ENCODE data around the gene C10orf71. TPM values are rescaled to one million over a fixed set of nuclear protein-coding genes. Genes with fewer than 3 reads are reported as not detected.

The C10orf71 gene
- total RNA-seq, 2 donors from 2014 or later: 0.82 TPM; not detected in 1

DNA sequence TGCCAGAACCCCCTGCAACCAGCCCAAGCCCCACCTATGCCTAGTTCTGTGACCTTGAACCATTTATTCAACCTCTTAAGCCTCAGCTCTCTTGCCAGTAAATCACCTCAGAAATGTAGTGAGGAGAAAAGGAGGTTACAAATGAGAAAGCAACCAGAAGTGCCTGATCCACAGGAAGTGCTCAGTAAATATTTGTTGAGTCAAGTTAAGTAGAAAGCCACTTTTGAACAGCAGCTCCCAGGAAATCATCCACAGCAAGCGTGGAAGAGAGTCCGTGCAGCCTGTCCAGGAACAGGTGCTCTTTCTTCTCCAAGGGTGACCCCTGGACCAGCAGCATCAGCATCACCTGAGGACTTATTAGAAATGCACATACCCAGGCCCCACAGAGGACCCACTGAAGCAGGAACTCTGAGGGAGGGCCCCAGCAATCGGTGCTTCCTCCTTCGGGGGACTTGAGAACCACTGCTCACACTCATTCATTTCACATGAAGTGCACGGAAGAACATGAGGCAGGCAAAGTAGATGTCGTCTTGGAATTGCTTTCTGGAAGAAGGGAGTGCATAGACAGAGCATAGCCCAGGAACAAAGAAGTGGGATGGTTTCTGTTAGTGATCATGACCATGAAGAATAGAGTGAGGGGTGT, 6.3 kb upstream of the C10orf71 start:
- DNase-seq (ENCODE audit: low spot score): no peak
- Histone ChIP-seq H3K27ac (no peak overlapping the region), H3K27me3 (replicated peaks; ENCODE audit: insufficient read depth) (no peaks in the 10 kb centered on the region), H3K4me3 (no peak overlapping the region), H3K36me3 (no peaks in the 10 kb centered on the region), H3K9me3 (no peaks in the 10 kb centered on the region), H3K4me1 (replicated peaks) (no peaks in the 10 kb centered on the region)
- intact Hi-C loops (cut with DNase I): no loop called here
- TF ChIP-seq CTCF (IDR thresholded peaks at IDR 0.05) (no peak), POLR2A (IDR thresholded peaks at IDR 0.05) (no peak), POLR2AphosphoS5 (IDR thresholded peaks at IDR 0.05) (no peak)
- WGBS: 59% methylated on average over 6 of the region's 6 CpGs

DNA sequence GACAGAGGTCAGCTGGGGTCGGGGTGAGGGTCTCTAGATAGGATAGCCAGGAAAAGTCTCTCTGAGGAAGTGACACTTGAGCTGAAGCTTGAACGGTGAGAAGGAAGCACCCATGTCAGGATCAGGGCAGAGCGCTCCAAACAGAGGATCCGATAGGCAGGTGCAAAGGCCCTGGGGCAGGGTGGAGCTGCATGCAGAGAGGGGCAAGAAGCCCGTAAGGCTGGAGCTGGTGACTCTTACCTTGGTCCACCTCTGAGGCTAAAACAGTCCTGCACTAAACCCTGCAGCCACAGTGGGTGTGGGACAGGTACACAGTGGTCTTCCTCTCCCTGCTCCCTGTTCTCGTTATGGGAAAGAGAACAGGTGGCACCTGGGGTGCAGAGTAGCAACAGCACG, 5.8 kb upstream of the C10orf71 start:
- WGBS: 89% methylated on average over 7 of the region's 7 CpGs
- no peaks in the 10 kb centered on the region for H3K36me3 ChIP-seq
- H3K4me3 ChIP-seq: no peak overlapping the region
- no peaks in the 10 kb centered on the region for H3K4me1 ChIP-seq (replicated peaks)
- no peak for DNase-seq (ENCODE audit: low spot score)
- TF ChIP-seq POLR2A (IDR thresholded peaks at IDR 0.05): no peak
- TF ChIP-seq CTCF (IDR thresholded peaks at IDR 0.05): no peak
- TF ChIP-seq POLR2AphosphoS5 (IDR thresholded peaks at IDR 0.05): no peak
- no peak overlapping the region for H3K27ac ChIP-seq
- no peaks in the 10 kb centered on the region for H3K9me3 ChIP-seq
- intact Hi-C loops (cut with DNase I): no loop called here
- H3K27me3 ChIP-seq (replicated peaks; ENCODE audit: insufficient read depth): no peaks in the 10 kb centered on the region

GRCh38 chr10:49294731-49295130, 4.2 kb upstream of the C10orf71 start:
- Histone ChIP-seq H3K27me3 (replicated peaks; ENCODE audit: insufficient read depth) (no peaks in the 10 kb centered on the region), H3K9me3 (no peaks in the 10 kb centered on the region), H3K4me1 (replicated peaks) (no peaks in the 10 kb centered on the region), H3K36me3 (no peaks in the 10 kb centered on the region), H3K27ac (no peak overlapping the region), H3K4me3 (no peak overlapping the region)
- TF ChIP-seq POLR2A (IDR thresholded peaks at IDR 0.05): no peak
- TF ChIP-seq CTCF (IDR thresholded peaks at IDR 0.05): no peak
- no peak for TF ChIP-seq POLR2AphosphoS5 (IDR thresholded peaks at IDR 0.05)
- no peak for DNase-seq (ENCODE audit: low spot score)
- intact Hi-C loops (cut with DNase I): no loop called here
- 79% methylated on average over 5 of the region's 5 CpGs for WGBS

DNA sequence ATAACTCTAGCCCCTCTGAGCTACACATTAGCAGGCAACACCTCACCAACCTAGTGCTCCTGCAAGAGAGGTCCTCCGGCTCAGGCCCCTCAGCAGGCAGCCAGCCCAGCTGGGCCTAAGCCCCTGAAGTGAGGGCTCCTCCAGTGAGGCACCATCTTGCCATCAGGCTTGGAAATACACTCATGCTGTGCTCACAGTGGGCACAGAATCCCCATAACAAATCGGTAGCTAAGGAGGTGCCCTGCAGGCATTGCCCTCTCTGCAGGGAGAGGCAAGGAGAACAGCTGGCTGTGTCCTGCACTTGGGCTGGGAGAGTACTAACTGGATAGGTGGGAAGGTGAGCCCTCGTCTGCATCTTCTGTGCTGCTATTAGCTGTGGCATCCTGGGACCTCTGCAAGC, 3.7 kb upstream of the C10orf71 start:
- intact Hi-C loops (cut with DNase I): no loop called here
- Histone ChIP-seq H3K36me3 (no peaks in the 10 kb centered on the region), H3K27ac (no peak overlapping the region), H3K27me3 (replicated peaks; ENCODE audit: insufficient read depth) (no peaks in the 10 kb centered on the region), H3K4me3 (no peak overlapping the region), H3K4me1 (replicated peaks) (no peaks in the 10 kb centered on the region), H3K9me3 (no peaks in the 10 kb centered on the region)
- DNase-seq (ENCODE audit: low spot score): no peak
- TF ChIP-seq POLR2A (IDR thresholded peaks at IDR 0.05): no peak
- no peak for TF ChIP-seq POLR2AphosphoS5 (IDR thresholded peaks at IDR 0.05)
- no peak for TF ChIP-seq CTCF (IDR thresholded peaks at IDR 0.05)
- WGBS: 87% methylated on average over 3 of the region's 3 CpGs

- no peaks in the 10 kb centered on the region for H3K9me3 ChIP-seq
- intact Hi-C loops (cut with DNase I): no loop called here
- H3K27ac ChIP-seq: no peak overlapping the region
- DNase-seq (ENCODE audit: low spot score): no peak
- H3K4me1 ChIP-seq (replicated peaks): no peaks in the 10 kb centered on the region
- H3K36me3 ChIP-seq: no peaks in the 10 kb centered on the region
- TF ChIP-seq POLR2AphosphoS5 (IDR thresholded peaks at IDR 0.05) (no peak), POLR2A (IDR thresholded peaks at IDR 0.05) (no peak), CTCF (IDR thresholded peaks at IDR 0.05) (no peak)
- H3K4me3 ChIP-seq: no peak overlapping the region
- no peaks in the 10 kb centered on the region for H3K27me3 ChIP-seq (replicated peaks; ENCODE audit: insufficient read depth)
- WGBS: 95% methylated on average over 7 of the region's 7 CpGs
Observed at GRCh38 chr10:49296382-49296781, 2.6 kb upstream of the C10orf71 start.
